IMR-90 (cell line): ENCODE measurements around the gene CCSER2.
"Not testable (repeated sequence)": the region's sequence is repeated elsewhere in the genome, so short reads cannot be mapped to it uniquely, and the experiment has no call there.

Experiments
- CTCF ChIP-seq: conservative IDR thresholded peaks from 2 replicates; pipeline ENCODE4 v1.5.1; 2012; ENCODE audit warnings: mild to moderate bottlenecking, low read depth, low read length, improper control_type of control experiment
- POLR2A ChIP-seq: IDR thresholded peaks from 2 replicates; pipeline ENCODE4 v1.6.1; 2012; ENCODE audit warnings: mild to moderate bottlenecking, low read depth, low read length
- RAD21 ChIP-seq: IDR thresholded peaks from 2 replicates; pipeline ENCODE4 v1.6.1; 2012; ENCODE audit warnings: low read length, improper control_type of control experiment
- RCOR1 ChIP-seq: IDR thresholded peaks from 2 replicates; pipeline ENCODE4 v1.6.1; 2012; ENCODE audit warnings: mild to moderate bottlenecking, low read length, improper control_type of control experiment; ENCODE audit not compliant: insufficient replicate concordance
- SMC3 ChIP-seq: fragments of 150-350 bp; IDR thresholded peaks from 2 replicates; pipeline ENCODE4 v1.6.1; 2016; ENCODE audit warnings: low read depth, mild to moderate bottlenecking, antibody characterized with exemption, low read length, moderate library complexity
- TF ChIP-seq, protein P1 (sequence below): fragments of 150-350 bp; IDR thresholded peaks from 2 replicates; pipeline ENCODE4 v1.6.1; 2017; ENCODE audit warnings: mild to moderate bottlenecking, antibody characterized with exemption, low read length, low read depth

DNA sequence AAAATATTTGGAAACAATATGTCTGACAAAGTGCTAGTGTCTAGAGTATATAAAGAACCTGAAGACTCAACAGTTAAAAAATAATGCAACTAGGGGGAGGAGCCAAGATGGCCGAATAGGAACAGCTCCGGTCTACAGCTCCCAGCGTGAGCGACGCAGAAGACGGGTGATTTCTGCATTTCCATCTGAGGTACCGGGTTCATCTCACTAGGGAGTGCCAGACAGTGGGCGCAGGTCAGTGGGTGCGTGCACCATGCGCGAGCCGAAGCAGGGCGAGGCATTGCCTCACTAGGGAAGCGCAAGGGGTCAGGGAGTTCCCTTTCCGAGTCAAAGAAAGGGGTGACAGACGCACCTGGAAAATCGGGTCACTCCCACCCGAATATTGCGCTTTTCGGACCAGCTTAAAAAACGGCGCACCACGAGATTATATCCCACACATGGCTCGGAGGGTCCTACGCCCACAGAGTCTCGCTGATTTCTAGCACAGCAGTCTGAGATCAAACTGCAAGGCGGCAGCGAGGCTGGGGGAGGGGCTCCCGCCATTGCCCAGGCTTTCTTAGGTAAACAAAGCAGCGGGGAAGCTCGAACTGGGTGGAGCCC is 48.4 kb upstream of the CCSER2 start:
- not testable (repeated sequence) for TF ChIP-seq CTCF, RAD21, POLR2A, SMC3, RCOR1
- TF ChIP-seq, protein P1, sequence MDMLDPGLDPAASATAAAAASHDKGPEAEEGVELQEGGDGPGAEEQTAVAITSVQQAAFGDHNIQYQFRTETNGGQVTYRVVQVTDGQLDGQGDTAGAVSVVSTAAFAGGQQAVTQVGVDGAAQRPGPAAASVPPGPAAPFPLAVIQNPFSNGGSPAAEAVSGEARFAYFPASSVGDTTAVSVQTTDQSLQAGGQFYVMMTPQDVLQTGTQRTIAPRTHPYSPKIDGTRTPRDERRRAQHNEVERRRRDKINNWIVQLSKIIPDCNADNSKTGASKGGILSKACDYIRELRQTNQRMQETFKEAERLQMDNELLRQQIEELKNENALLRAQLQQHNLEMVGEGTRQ = not testable (repeated sequence)
